GM18867 (cell line): Measurements from ENCODE around the gene RAMACL.
"Not testable (repeated sequence)": the region's sequence is repeated elsewhere in the genome, so short reads cannot be mapped to it uniquely, and the experiment has no call there.

Experiments used
- ATAC-seq: cut with Tn5 transposase; IDR thresholded peaks from one replicate; pipeline ENCODE4 v1.9.1; 2021; ENCODE audit warnings: mild to moderate bottlenecking, moderate library complexity; ENCODE audit not compliant: unreplicated experiment

The RAMACL gene

DNA sequence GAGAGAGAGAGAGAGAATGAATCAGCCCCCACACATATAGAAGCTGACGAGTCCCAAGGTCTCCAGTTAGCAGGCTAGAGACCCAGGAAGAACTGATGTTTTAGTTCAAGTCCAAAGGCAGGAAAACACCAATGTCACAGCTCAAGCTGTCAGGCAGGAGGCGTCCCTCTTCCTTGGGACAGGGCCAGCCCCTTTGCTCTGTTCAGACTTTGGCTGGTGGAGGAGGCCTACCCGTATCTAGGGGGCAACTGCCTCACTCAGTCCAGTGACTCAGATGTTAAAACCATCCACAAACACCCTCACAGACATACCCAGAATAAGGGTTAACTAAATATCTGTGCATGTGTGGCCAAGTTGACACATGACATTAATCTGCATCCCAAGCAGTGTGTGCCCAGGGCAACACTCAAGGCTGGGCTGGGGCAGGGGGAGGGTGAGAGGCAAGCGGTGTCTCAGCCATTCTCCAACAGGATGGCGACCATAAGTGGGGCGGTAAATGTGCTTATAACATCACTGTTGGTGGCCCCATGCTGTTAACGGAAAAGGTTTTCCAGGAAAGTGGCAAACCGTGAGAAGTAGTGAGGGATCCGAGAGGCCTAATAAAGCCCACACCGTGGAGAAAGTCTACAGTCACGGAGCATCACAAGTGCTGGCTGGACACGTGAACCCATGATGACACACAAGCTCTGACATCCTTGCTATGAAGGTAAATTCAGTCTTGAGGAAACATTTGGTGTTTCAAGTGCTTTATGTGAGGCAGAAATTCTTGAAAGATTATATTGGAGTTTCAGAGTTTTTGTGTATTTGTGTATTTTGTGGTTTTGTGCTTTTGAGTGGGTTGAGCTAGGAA lies 28.1 kb downstream of the RAMACL start:
- ATAC-seq, result no peak

DNA sequence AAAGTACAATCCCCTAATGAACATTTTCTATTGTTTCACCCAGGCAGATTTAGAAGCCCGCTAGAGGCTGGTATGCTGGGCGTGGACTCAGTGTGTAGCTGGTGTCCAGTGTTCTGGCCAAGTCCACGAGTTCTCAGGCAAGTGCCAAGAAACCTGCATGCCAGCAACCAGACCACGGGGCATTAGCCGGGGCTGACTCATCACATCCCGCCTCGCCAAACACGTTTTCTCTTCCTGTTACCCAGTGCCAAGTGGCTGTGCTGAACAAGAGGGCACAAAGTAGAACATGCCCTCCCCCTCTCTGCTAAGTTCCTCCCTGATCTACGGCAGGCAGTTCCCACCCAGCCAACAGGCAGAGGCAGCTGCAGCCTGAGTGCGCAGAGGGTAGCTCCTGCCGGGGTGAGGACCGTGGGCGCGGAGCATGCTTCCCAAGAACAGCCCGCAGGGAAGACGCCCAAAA lies 29.6 kb downstream of the RAMACL start:
- no peak for ATAC-seq

DNA sequence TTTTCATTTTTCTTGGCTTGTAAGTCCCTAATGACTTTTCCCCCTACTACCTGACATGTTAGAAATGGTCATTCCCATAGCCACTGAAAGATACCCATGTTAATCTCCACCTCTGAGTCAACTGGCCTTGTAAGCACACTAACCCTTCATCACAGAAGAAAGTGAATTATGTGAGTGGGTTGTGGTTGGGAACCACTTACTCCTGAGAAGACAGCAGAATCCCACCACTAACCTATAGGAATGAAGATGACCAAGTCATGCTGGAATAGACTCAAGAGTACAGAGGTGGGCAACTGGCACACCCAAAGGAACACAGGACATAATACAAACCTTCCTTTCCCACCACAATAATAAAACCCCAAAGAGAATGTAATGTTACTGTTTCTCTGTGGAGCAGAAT lies 30.1 kb downstream of the RAMACL start:
- no peak for ATAC-seq

- no peak for ATAC-seq
These were observed 31.4 kb downstream of the RAMACL start for GRCh38 chr6:166555086-166555485.

GRCh38 chr6:166554316-166554715 lies 32.2 kb downstream of the RAMACL start:
- no peak for ATAC-seq

GRCh38 chr6:166553563-166554271 lies 32.8 kb downstream of the RAMACL start:
- ATAC-seq, result no peak

GRCh38 chr6:166552600-166552999 lies 33.9 kb downstream of the RAMACL start:
- no peak for ATAC-seq

DNA sequence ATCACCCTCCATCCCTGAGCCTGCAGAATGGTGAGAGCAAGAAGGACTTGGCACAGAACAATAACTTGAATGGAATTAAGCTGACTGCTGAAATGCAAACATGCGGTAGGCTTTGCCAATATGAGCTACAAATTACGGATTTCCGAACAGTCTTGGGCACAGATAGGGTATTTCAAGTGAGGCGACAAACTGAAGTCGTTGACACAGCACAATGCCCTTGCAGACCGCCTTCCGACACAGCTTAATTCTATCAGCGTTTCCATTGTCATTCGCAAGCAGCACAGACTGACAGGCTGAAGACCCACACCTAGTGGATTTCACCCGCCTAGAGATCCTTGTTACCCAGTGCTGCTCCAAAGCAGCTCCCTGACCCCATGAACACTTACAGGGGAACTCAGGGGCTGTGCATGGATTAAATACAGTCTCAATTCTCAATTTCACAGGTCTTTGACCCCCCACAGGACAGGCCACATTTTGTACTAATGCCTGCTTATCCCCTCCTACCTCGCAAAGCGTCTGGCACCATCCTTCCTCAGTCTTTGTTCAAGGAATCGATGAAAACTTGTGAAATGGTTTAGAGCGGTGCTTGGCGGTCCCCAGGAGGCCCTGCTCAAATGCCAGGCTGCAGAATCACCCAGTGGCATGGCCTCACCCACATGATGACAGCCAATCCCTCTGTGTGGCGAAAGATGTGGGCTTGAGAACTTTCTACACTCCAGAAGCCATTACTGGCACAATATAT lies 34.6 kb downstream of the RAMACL start:
- ATAC-seq, result no peak

DNA sequence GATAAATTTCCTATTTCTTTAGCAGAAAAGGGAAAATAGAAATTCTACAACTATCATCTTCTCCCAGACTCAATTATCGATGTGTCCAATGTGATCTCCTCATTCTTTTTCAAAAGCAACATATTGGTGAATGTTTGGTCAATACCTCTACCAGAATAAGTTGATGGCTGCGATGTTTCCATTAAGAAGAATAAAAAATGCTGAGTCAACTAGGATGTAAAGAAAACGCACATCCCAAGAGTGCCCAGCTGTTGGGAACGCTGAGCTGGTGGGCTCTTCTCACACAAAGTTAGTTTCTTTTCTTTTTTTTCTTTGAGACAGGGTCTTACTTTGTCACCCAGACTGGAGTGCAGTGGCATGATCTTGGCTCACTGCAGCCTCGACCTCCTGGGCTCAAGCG lies 39.8 kb downstream of the RAMACL start:
- ATAC-seq, result no peak

GRCh38 chr6:166545156-166546034 lies 41.1 kb downstream of the RAMACL start:
- no peak for ATAC-seq

- no peak for ATAC-seq
These were observed 42.2 kb downstream of the RAMACL start for GRCh38 chr6:166544296-166544605.

GRCh38 chr6:166543603-166544295 lies 42.7 kb downstream of the RAMACL start:
- ATAC-seq, result no peak

DNA sequence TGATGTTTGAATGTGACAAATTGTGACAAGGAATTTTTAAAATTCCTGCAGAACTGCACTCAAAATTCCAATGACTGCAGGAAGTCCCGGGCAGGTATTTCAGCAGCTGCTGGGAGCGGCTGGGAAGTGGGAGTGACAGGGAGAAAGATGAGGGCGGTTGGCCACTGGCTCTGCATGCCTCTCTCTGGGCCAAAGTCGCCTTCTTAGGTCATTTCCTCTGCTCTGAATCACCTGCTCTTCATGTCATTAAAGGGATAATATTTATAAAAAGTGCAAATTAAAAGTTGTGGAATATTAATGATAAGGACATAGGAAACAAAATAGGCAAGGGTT lies 43.9 kb downstream of the RAMACL start:
- no peak for ATAC-seq

- ATAC-seq, result peak; percentile 42
These were observed 44.5 kb downstream of the RAMACL start for GRCh38 chr6:166541876-166542579.

DNA sequence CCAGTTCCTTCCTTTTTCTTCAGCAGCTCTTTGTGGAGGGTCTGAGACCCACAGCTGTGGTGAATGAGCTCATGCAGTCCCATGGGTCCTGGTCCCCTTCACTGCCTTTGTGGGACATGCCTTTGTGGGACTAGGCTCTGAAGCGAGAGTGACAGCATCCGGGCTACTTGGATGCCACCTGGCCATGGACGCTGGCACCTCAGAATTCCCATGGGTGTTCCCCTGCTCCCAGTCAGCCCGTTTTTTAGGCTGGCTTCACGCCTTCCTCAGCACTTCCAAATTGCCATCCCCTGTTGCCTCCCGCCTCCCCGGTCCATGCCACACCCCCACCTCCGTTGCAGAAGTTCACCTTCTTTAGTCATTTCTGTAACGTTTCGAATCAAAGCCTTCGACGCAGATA lies 45.1 kb downstream of the RAMACL start:
- ATAC-seq, result peak; percentile 32

GRCh38 chr6:166540631-166541331 lies 45.7 kb downstream of the RAMACL start:
- ATAC-seq, result peak; percentile 98

DNA sequence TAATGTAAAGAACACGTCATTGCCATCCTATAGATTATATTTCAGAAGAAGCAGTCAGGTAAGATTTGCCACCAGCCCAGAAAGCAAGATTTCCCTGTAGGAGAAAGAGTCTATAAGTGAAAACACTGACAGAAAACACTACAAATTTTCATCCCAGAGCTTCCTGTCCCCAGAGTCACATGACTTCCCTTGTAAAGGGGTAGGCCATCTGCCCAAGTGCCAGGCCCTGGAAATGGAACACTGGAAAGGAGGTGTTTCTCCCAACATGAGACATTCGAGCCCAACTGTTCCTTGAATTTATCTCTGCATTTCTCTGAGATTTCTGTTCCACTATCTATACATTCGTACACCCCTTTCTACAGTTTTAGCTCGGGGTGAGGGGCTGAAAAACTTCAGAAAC lies 46.9 kb downstream of the RAMACL start:
- ATAC-seq, result no peak

- not testable (repeated sequence) for ATAC-seq
These were observed 47.5 kb downstream of the RAMACL start for GRCh38 chr6:166539011-166539385.
